IMR-90 (cell line): ENCODE measurements around the gene ST6GALNAC2. TPM values are rescaled to one million over a fixed set of nuclear protein-coding genes. Genes with fewer than 3 reads are reported as not detected.
"Not testable (repeated sequence)": the region's sequence is repeated elsewhere in the genome, so short reads cannot be mapped to it uniquely, and the experiment has no call there.

Source experiments
- ATAC-seq: fragments of 200-7000 bp; cut with Tn5 transposase; 2 replicates; pipeline ENCODE4 v1.9.1; 2020; ENCODE audit warnings: low read depth, mild to moderate bottlenecking, moderate library complexity
- BruUV-seq: library from RNA; stranded (reverse); fragments of 400-500 nt; replicated peaks from 2 replicates; lab custom pipeline; 2021; lab: Mats Ljungman, UMichigan
- CTCF ChIA-PET: fragments of 300-600 bp; formaldehyde crosslinking; extraction: SDS; loops from one replicate; lab custom pipeline; 2021; ENCODE audit warnings: antibody characterized with exemption; lab: Yijun Ruan, JAX
- POLR2A ChIA-PET: fragments of 300-600 bp; sonication (Branson Sonifier 250); formaldehyde crosslinking; loops from one replicate; lab custom pipeline; 2022; ENCODE audit warnings: antibody characterized with exemption; ENCODE audit not compliant: unreplicated experiment; lab: Charles Lee
- DNase-seq: peaks from one replicate; pipeline ENCODE4 v3.0.0; 2013
- H2AFZ ChIP-seq: replicated peaks from 2 replicates; pipeline ENCODE3; 2013; ENCODE audit warnings: low read length, mild to moderate bottlenecking; ENCODE audit not compliant: poor library complexity
- H2AK5ac ChIP-seq: 2 replicates; pipeline ENCODE4 v1.6.1; 2013; ENCODE audit warnings: low read depth, low read length, inconsistent platforms
- H2AK9ac ChIP-seq: replicated peaks from 2 replicates; pipeline ENCODE3; 2013; ENCODE audit warnings: mild to moderate bottlenecking, low read depth, low read length, moderate library complexity; ENCODE audit not compliant: poor library complexity
- H2BK120ac ChIP-seq: 2 replicates; pipeline ENCODE4 v1.6.1; 2013; ENCODE audit warnings: low read depth, low read length, inconsistent platforms
- H2BK15ac ChIP-seq: 3 replicates; pipeline ENCODE4 v1.6.1; 2013; ENCODE audit warnings: low read depth, low read length, inconsistent platforms
- H2BK20ac ChIP-seq: 2 replicates; pipeline ENCODE4 v1.6.1; 2013; ENCODE audit warnings: low read depth, mild to moderate bottlenecking, inconsistent platforms, low read length, moderate library complexity
- H2BK5ac ChIP-seq: 2 replicates; pipeline ENCODE4 v1.6.1; 2013; ENCODE audit warnings: mild to moderate bottlenecking, low read depth, low read length, inconsistent platforms; ENCODE audit not compliant: poor library complexity, severe bottlenecking
- H3K14ac ChIP-seq: replicated peaks from 2 replicates; pipeline ENCODE4 v1.6.1; 2013; ENCODE audit warnings: low read depth, low read length, inconsistent platforms
- H3K18ac ChIP-seq: 2 replicates; pipeline ENCODE4 v1.6.1; 2013; ENCODE audit warnings: low read depth, low read length, control low read depth
- H3K23ac ChIP-seq: 2 replicates; pipeline ENCODE4 v1.6.1; 2013; ENCODE audit warnings: low read depth, low read length, inconsistent platforms
- H3K27ac ChIP-seq: 2 replicates; pipeline ENCODE4 v1.5.1; 2013; ENCODE audit warnings: mild to moderate bottlenecking, control low read depth, low read length; ENCODE audit not compliant: insufficient read depth
- H3K27me3 ChIP-seq: 2 replicates; pipeline ENCODE4 v1.6.1; 2013; ENCODE audit warnings: low read length; ENCODE audit not compliant: control insufficient read depth, insufficient read depth
- H3K36me3 ChIP-seq: 2 replicates; pipeline ENCODE4 v1.6.1; 2013; ENCODE audit warnings: low read length, mixed read lengths; ENCODE audit not compliant: control insufficient read depth, insufficient read depth
- H3K4ac ChIP-seq: 2 replicates; pipeline ENCODE4 v1.6.1; 2013; ENCODE audit warnings: low read depth, low read length, inconsistent platforms
- H3K4me1 ChIP-seq: 2 replicates; pipeline ENCODE4 v1.6.1; 2013; ENCODE audit warnings: low read length, mixed read lengths; ENCODE audit not compliant: control insufficient read depth, insufficient read depth
- H3K4me2 ChIP-seq: 2 replicates; pipeline ENCODE4 v1.6.1; 2013; ENCODE audit warnings: low read depth, mild to moderate bottlenecking, control low read depth, low read length, moderate library complexity
- H3K4me3 ChIP-seq: 2 replicates; pipeline ENCODE4 v1.5.1; 2013; ENCODE audit warnings: low read depth, mild to moderate bottlenecking, control low read depth, low read length, moderate library complexity; ENCODE audit not compliant: insufficient read depth
- H3K56ac ChIP-seq: 2 replicates; pipeline ENCODE4 v1.6.1; 2013; ENCODE audit warnings: low read length, inconsistent platforms; ENCODE audit not compliant: insufficient read depth; ENCODE audit errors: extremely low read depth
- H3K79me1 ChIP-seq, 2 experiments: 2 replicates each; pipeline ENCODE4 v1.6.1; 2013; ENCODE audit warnings: low read length in 2 of 2, inconsistent platforms in 1 of 2, low read depth in 1 of 2
- H3K9ac ChIP-seq: 2 replicates; pipeline ENCODE4 v1.6.1; 2013; ENCODE audit warnings: low read depth, low read length, control low read depth
- H3K9me1 ChIP-seq: 2 replicates; pipeline ENCODE4 v1.6.1; 2013; ENCODE audit warnings: low read length, inconsistent platforms; ENCODE audit not compliant: insufficient read depth
- H3K9me3 ChIP-seq: 2 replicates; pipeline ENCODE4 v1.6.1; 2013; ENCODE audit warnings: low read length; ENCODE audit not compliant: control insufficient read depth, insufficient read depth
- H4K20me1 ChIP-seq: 2 replicates; pipeline ENCODE4 v1.6.1; 2013; ENCODE audit warnings: low read length, inconsistent platforms; ENCODE audit not compliant: insufficient read depth
- H4K5ac ChIP-seq: 2 replicates; pipeline ENCODE4 v1.6.1; 2013; ENCODE audit warnings: mild to moderate bottlenecking, low read depth, low read length, control low read depth
- H4K8ac ChIP-seq, 2 experiments: 2 replicates each; pipeline ENCODE4 v1.6.1; 2013; ENCODE audit warnings: low read depth in 2 of 2, low read length in 2 of 2, control low read depth in 1 of 2, inconsistent platforms in 1 of 2
- H4K91ac ChIP-seq: 2 replicates; pipeline ENCODE4 v1.6.1; 2013; ENCODE audit warnings: low read depth, low read length, inconsistent platforms; ENCODE audit not compliant: insufficient read depth
- CTCF ChIP-seq: conservative IDR thresholded peaks from 2 replicates; pipeline ENCODE4 v1.5.1; 2012; ENCODE audit warnings: mild to moderate bottlenecking, low read depth, low read length, improper control_type of control experiment
- WGBS, 2 experiments: methylation state at CpG; one replicate each; pipeline versions ENCODE4 v1.1.5 to v1.1.7; 2013; ENCODE audit warnings: missing lambda C conversion rate in 2 of 2; ENCODE audit not compliant: insufficient read length in 1 of 2; ENCODE audit errors: extremely low coverage in 2 of 2; 5-methylcytosine and 5-hydroxymethylcytosine counted together
- dilution Hi-C: fragments of 300-500 bp; cut with HindIII; formaldehyde crosslinking; loops from one replicate; pipeline ENCODE4 v1.14.3; 2018; ENCODE audit warnings: low sequenced_read_pairs; ENCODE audit not compliant: unreplicated experiment
- in situ Hi-C: fragments of 300-500 bp; cut with MboI; formaldehyde crosslinking; loops from 3 replicates; pipeline ENCODE4 v1.14.3; 2019; ENCODE audit warnings: low sequenced_read_pairs, inconsistent platforms, mixed read lengths
- intact Hi-C: fragments of 100-400 bp; cut with micrococcal nuclease; formaldehyde crosslinking; loops from 2 replicates; pipeline ENCODE4 v1.10.0; 2022
- polyA plus RNA-seq, 3 experiments: library from polyadenylated mRNA; depleted of rRNA; stranded (reverse); fragments of >200 nt; gene quantifications; 2 replicates each; pipeline ENCODE4 v1.2.3, GENCODE V29; 2012; ENCODE audit warnings: low replicate concordance in 1 of 3
- total RNA-seq: library from RNA; depleted of rRNA; stranded (reverse); fragments of >200 nt; gene quantifications from 2 replicates; pipeline ENCODE4 v1.2.3, GENCODE V29; 2012

ST6GALNAC2 gene
- total and polyA plus RNA-seq, 2 of the 4 experiments (the other 2 are of a cell fraction) = 0.10 TPM; not detected in 1

GRCh38 chr17:76527430-76528111 is 58.1 kb downstream of the ST6GALNAC2 start (continued):
- TF ChIP-seq CTCF = no peak; the same call in 1 of the 2 replicates

GRCh38 chr17:76527016-76527415 is 58.6 kb downstream of the ST6GALNAC2 start:
- H2AFZ ChIP-seq = peak overlapping the region; percentile 88
- H3K36me3 ChIP-seq, DNase-seq, H3K9me3 ChIP-seq, ATAC-seq, H4K20me1 ChIP-seq, POLR2A ChIA-PET, intact Hi-C loops, H3K4me3 ChIP-seq, in situ Hi-C loops, H3K27me3 ChIP-seq, H3K4me2 ChIP-seq, H3K9ac ChIP-seq, BruUV-seq, H3K23ac ChIP-seq, H3K56ac ChIP-seq, dilution Hi-C loops: not testable (repeated sequence)
- peak overlapping the region; percentile 13; the same call in 1 of the 2 replicates for H3K27ac ChIP-seq
- H3K9me1 ChIP-seq = peaks cover 25% of the 10 kb centered on the region
- 61% methylated on average over 4 of the region's 9 CpGs; no CpG with 5 or more reads in 1 of the 2 experiments for WGBS, 2 experiments
- peaks cover 52% of the 10 kb centered on the region for H3K4me1 ChIP-seq
- peak overlapping the region; percentile 88 for H2AK9ac ChIP-seq
- peak overlapping the region; percentile 89 for H2BK120ac ChIP-seq
- H3K18ac ChIP-seq = peak overlapping the region; percentile 30
- peak overlapping the region; percentile 23 for H2BK5ac ChIP-seq
- peak overlapping the region; percentile 69 for H3K14ac ChIP-seq
- H2BK15ac ChIP-seq = peak overlapping the region; percentile 99; the same call in 1 of the 3 replicates
- H3K79me1 ChIP-seq = peaks cover 0 to 20% of the 10 kb centered on the region in 2 experiments; a peak in 1 of 4 replicates
- CTCF ChIA-PET = interaction anchor here (0.6 to 2.0 kb wide), 2 partner anchors 10 to 97 kb away, joined by 3 to 6 read pairs; no protein-coding TSS in a partner anchor
- peak overlapping the region in 1 of 2 experiments; percentile 78; a peak in 1 of 4 replicates for H4K8ac ChIP-seq
- peak overlapping the region; percentile 63 for H4K91ac ChIP-seq
- H3K4ac ChIP-seq = peak overlapping the region; percentile 94
- peak overlapping the region; percentile 40; the same call in 1 of the 2 replicates for H4K5ac ChIP-seq
- H2BK20ac ChIP-seq = peak overlapping the region; percentile 91
- H2AK5ac ChIP-seq = peak overlapping the region; percentile 91

- DNase-seq, H3K27me3 ChIP-seq, in situ Hi-C loops, BruUV-seq, H3K27ac ChIP-seq, POLR2A ChIA-PET, H2AFZ ChIP-seq, H3K9me3 ChIP-seq, H3K4me3 ChIP-seq, H3K36me3 ChIP-seq, H3K4me2 ChIP-seq, intact Hi-C loops, dilution Hi-C loops, H3K14ac ChIP-seq, H3K56ac ChIP-seq, H2AK9ac ChIP-seq, H3K18ac ChIP-seq, H3K79me1 ChIP-seq, ATAC-seq, H3K9ac ChIP-seq, H2BK5ac ChIP-seq, H3K23ac ChIP-seq, H4K20me1 ChIP-seq: not testable (repeated sequence)
- H4K91ac ChIP-seq = peak overlapping the region; percentile 64
- H2BK120ac ChIP-seq = peak overlapping the region; percentile 50; the same call in 1 of the 2 replicates
- 91% methylated on average over 5 of the region's 8 CpGs; no CpG with 5 or more reads in 1 of the 2 experiments for WGBS, 2 experiments
- CTCF ChIA-PET = interaction anchor here (0.8 to 4.1 kb wide), 4 partner anchors 15 to 98 kb away, joined by 3 to 18 read pairs (median 4); partner anchors contain the start of gene PRCD
- H2BK15ac ChIP-seq = 0 out of 3 replicates have a peak overlapping the region, but pooled peaks have one; percentile 5
- peaks cover 19% of the 10 kb centered on the region for H3K9me1 ChIP-seq
- peaks cover 43% of the 10 kb centered on the region for H3K4me1 ChIP-seq
- H2BK20ac ChIP-seq = 0 out of 2 replicates have a peak overlapping the region, but pooled peaks have one; percentile 70
- H4K8ac ChIP-seq = peak overlapping the region in 1 of 2 experiments; percentile 73; a peak in 1 of 4 replicates
- H3K4ac ChIP-seq = peak overlapping the region; percentile 93; the same call in 1 of the 2 replicates
- H4K5ac ChIP-seq = peak overlapping the region; percentile 14; the same call in 1 of the 2 replicates
- peak overlapping the region; percentile 74 for H2AK5ac ChIP-seq
Observed at GRCh38 chr17:76525513-76525833, 60.2 kb downstream of the ST6GALNAC2 start.
